Measurements from ENCODE around the gene FNDC10.
A peak's percentile ranks its signal among the peaks of the same experiment; 100 is the strongest.
"Not testable (repeated sequence)": the region's sequence is repeated elsewhere in the genome, so short reads cannot be mapped to it uniquely, and the experiment has no call there.

FNDC10 gene

DNA sequence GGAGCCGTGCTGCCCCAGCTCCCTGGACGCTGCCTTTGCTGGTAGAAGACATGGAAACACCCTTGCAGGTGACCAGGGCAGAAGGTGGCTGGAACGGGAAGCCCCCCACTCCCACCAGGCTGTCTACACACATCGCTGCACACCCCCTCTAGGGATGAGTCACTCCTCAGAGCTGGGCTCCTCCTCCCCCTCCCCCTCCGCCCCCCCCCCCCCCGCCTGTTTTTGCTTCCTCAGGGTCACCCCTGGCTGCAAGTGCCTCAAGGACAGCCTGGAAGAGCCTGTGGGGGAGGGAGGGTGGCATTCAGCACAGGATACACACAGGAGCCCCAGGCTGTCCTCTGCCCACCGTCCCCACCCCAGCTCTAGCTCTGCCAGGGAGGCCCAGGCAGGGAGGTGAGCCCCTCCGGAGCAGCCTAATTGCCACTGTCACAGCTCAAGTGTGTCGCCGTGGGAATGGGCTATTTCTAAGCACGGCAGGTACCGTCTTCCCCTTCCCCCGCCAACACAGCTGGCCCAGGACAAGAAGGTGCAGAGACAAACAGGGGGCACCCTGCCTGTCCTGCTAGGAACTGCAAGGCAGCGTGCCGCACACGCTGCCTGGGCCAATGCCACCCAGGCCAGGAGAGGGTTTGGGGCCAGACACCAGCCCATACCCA lies 2.5 kb downstream of the FNDC10 start:
- DNase-seq, result no peak

DNA sequence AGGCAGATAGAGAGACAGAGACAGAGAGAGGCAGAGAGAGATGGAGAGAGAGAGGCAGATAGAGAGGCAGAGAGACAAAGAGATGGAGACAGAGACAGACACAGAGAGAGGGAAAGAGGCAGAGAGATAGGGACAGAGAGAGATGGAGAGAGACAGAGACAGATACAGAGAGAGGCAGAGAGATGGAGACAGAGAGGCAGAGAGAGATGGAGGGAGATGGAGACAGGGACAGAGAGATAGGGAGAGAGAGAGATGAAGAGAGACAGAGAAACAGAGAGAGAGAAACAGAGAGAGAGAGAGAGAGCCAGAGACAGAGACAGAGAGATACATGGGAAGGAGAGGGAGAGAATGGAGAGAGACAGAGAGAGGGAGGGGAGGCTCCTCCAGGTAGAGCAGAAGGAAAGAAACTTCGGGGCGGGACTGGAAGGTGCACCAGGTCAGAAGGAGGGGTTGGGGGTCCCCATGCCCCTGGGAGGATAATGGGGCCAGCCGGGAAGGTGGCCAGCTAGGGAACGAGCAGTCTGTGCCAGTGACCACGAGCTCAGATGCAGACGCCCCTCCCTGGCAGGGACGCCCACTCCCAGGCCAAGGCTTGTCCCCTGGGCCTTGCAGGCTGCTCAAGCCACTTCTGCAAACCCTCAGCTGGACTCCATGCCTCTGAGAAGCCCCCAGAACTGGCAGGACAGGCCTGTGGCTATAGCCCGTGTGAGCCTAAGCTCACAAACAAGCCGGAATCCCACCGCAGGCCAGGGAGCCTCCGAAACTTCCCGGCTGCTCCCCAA lies 3.3 kb downstream of the FNDC10 start:
- no peak for DNase-seq

DNA sequence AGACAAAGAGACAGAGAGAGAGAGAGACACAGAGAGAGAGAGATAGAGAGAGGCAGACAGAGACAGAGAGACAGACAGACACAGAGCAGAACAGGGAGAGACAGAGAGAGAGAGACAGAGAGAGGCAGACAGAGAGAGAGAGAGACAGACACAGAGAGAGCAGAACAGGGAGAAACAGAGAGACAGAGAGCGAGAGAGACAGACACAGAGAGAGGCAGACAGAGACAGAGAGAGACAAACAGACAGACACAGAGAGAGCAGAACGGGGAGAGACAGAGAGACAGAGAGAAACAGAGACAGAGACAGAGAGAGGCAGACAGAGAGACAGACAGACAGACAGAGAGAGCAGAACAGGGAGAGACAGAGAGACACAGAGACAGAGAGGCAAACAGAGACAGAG lies 4.6 kb downstream of the FNDC10 start:
- DNase-seq, result not testable (repeated sequence)

DNA sequence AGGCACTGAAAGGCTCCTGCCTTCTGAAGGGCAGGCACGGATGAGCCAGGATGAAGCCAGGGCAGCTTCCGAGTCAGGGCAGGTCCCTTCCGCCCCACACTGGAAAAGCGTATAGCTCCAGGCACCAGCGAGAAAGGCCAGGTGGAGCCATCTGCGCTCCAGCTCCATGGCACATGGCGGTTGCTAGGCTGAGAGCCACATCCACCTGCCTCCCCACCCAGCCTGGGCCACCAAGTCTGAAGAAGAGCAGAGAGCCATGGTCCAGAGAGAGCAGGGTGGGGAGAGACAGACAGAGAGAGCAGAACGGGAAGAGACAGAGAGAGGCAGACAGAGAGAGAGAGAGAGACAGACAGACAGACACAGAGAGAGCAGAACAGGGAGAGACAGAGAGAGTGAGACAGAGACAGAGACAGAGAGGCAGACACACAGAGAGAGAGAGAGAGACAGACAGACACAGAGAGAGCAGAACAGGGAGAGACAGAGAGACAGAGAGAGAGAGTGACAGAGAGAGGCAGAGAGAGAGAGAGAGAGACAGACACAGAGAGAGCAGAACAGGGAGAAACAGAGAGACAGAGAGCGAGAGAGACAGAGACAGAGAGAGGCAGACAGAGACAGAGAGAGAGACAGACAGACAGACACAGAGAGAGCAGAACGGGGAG lies 5.2 kb downstream of the FNDC10 start:
- DNase-seq, result no peak

DNA sequence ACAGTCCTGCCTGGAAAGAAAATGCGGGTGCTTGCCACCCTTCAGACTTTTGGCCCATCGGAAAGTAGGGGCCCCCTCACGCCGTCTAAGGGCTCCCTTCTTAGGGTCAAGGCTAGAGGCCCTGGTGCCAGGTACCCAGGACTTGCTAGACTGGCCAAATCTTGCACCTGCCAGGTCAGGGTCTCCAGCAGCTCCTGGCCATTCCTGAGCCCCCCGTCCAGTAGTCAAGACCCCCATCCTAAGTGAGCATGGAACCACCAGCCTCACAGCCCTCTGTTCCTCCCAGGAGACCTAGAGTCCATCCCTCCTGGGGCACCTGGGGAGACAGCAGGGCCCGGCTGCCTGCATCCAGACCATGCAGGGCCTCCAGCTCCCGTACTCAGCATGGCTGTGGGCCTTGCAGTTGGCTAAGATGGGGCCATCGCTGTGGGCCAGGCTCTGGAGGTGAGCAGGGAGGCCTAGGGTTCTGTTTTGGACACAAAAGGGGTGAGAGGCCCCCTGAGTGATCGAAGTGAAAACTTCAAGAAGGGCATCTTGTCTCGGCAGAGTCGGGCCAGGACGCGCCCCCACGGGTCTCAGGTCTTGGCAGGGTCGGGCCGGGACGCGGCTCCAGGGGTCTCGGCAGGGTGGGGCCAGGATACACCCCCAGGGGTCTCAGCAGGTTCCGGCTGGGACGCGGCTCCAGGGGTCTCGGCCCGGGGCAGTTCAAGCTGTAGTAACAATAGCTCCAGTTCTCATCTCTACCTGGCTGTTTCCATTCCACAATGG lies 5.9 kb downstream of the FNDC10 start:
- DNase-seq, result no peak

DNA sequence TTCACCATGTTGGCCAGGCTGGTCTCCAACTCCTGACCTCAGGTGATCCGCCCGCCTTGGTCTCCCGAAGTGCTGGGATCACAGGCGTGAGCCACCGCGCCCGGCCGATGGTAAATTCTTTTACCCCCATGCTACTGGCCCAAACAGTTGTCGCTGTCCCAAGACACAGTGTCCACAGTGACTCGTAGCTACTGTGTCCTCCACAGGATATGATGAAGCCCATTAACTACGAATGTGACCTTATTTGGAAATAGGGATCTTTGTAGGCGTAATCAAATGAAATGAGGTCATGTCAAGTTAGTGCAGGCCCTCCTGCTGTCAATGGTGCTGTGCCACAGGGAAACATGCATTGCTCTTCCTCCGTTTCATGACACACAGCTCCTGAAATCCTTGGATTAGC lies 8.5 kb downstream of the FNDC10 start:
- no peak for DNase-seq

DNA sequence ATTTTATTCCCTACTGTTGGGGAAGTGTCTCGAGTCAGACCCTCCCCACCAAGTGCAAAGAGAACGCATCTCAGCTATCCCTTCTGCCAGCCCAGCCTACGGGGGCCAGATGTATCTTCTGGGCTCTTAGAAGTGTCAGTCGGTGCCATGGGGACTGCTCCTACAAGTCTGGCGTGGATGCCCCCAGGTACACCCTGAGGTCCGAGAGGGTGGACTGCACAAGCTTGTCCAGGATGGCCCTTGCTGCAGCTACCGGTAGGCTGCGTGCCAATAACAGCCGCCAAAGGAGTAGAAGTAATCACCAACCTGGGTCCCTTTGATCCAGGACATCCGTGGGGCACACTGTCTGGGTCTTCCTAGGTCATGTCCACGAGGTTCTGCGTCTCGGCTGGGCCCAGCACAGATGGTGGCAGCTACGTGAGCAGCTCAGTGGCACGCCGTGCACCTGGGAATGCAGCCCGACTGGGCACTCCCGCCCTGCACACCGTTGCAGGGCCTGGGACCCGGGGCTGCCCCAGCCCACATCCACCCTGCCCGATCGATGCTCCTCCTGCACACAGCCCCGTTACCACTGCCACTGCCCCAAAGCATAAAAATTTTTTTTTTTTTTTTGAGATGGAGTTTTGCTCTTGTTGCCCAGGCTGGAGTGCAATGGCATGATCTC lies 16.5 kb downstream of the FNDC10 start:
- no peak for DNase-seq

DNA sequence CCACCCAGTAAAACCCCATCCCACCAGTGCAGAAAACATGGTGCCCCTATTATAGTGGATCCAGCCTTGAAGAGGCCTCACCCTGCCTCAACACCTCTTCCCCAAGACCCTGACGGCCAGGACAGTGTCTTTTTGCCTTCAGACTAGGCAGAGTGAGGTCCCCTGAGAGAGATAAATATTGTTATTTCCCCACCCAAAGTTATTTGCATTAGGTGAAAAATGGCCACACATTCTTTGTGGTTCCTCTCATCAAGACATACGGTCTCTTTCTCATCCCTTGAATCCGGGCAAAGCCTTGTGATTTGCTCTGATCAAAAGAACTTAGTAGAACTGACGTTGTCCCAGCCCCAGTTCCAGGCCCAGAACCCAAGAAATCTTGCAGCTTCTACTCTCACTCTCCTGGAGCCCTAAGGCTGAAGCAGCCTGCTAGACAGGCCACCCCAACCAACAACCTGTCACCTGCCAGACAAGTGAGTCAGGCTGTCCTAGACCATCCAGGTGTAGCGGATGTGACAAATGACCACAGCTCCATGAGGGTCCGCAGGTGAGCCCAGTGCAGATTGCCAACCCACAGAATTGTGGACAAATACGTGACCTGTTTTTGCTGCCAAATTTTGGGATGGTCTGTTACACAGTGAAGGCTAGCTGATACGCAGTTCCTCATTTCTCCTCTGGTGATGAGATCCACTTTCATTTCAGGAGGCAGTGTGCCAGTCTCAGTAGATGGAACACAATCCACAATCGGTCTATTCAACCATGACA lies 17.2 kb downstream of the FNDC10 start:
- DNase-seq, result no peak

DNA sequence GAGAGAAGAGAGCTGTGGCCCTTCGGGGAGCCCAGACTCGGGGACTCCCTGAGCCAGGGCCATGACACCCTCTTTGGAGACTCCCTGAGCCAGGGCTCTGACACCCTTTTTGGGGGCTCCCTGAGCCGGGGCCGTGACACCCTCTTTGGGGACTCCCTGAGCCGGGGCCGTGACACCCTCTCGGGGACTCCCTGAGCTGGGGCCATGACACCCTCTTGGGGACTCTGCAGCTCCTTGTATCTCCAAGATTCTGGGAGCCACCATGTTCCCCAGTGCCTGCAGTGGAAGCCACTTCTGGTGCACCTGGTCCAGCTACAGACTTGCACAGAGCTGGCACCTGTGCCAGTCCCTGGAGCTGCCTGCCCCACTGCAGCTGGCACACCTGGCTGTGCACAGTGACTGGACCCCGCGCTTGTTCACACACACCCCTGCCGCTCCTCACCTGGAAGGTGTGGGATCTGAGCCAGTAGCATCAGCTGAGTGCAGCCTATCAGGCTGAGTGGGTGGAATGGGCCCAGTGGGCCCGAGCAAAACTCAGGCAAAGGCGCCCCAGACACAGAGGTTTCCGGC lies 21.5 kb downstream of the FNDC10 start:
- DNase-seq, result no peak

DNA sequence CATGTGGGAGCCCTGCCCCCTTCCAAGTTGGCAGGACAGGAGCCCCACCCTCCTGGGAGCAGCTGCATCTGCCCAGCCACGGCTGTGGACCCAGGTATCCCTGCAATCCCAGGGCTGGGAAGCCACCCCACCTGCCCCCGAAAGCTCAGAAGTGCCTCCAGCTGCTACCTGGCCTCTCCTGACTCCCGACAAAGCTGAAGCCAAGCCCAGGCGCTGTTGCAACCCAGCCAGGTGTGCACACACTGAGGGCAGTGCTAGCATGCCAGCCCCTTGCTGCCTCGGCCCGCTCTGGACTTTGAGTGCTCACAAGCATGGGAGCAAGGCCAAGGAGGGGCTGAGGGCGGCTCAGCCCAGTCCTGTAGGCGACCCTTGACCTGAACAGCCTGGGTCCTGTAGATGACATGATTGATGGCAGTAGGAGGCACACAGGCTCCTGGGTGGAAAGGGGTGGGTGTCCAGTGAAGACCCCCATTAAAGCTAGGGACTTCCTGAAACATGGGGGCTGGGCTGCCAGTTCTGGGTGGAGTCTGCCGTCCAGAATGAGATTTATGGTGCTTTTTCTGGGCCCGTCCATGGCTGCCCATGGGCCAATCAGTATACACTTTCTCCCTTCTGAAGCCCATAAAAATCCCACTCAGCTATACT lies 22.4 kb downstream of the FNDC10 start:
- no peak for DNase-seq

DNA sequence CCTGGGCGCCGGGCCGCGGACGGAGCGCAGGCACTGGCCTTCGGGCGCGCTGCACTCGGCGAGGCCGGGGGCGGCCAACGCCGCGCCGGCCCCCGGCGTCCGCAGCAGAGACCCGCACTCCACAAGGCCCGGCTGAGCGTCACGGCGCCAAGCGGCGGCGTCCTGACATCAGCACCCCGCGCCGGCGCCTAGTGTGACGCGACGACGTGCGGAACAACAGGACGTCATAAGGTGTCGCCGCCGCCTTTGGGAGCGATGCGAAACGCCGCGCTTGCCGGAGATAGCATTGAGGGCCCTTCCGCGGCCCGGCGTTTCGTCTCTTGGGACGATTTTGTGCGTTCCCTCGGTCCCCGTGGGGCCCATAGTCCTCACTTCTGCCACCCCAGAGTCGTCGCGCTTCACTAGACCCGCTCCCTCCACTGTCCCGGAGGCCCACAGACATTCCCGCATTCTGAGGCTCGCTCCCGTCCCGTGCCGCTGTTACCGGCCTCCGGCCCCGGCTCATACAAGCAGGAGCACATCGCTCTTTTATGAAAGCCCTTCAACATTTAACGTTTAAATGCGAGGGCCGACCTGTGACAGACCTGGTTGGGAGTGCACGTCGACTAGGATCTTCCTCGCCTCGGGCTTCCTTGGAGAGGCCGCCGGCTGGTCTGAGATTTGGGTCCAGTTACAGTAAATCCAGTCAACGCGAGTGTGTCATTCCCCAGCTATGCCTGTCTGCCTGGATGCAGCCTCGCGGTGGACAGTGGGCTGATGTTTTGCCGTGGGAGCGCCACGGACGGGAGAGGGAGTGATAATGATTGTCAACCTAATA lies 25.0 kb downstream of the FNDC10 start, which contains the start of gene SSU72:
SSU72 (minus strand) TSS at position 143 of the 817 bp plus-strand sequence. CDS start 306 bp downstream, outside the sequence.
- peak; percentile 95 for DNase-seq

DNA sequence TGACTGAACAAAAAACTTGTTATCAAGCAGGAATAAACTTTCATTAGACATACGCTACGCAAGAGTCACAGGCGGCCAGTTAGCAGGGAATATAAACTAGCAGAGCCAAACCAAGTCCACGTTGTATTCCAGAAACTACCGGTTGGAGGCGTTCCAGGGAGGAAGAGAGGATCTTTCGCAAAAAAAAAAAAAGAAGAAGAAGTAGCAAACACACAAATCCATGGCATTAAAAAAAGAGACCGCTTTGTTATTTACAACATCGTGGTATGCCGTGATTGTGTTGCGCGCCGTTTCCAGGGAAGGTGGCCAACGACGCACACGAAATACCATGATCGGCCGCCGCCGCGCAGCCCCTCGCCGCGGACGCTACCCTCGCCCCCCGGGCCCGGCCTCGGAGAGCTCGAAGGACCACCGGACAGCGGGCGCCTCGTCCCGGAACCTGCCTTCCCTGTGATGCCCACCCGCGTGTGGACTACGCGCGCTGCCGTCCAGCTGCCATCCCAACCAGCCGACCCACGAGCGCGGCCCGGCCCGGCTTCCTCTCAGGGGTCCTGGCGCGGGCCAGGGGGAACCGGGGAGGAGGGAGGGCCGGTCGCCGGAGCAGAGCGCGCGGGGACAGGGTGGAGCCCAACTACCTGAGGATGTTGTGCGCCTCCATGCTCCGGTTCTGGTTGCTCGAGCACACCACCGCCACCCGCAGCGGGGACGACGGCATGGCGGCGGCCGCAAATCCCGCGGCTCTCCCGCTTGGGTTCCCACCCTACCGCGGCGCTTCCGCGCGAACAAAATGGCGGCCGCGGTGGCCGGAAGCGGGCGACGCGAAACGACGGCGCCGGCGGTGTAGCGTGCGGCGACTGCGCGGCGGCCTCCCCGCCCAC lies 25.9 kb downstream of the FNDC10 start:
- DNase-seq, result no peak

DNA sequence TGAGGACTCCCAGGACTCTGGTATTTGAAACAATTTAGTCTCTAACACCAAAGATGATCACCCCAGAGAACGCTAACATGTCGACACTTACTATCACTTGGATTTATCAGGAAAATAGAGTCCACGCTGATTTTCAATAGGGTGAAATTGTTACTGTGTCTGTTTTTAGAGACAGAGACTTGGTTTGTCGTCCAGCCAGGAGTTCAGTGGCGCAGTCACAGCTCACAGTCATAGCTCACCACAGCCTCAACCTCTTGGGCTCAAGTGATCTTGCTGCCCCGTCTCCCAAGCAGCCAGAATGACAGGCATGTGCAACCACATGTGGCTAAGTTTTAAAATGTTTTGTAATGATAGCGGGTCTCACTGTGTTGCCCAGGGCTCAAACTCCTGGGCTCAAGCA lies 30.6 kb downstream of the FNDC10 start:
- DNase-seq, result no peak

DNA sequence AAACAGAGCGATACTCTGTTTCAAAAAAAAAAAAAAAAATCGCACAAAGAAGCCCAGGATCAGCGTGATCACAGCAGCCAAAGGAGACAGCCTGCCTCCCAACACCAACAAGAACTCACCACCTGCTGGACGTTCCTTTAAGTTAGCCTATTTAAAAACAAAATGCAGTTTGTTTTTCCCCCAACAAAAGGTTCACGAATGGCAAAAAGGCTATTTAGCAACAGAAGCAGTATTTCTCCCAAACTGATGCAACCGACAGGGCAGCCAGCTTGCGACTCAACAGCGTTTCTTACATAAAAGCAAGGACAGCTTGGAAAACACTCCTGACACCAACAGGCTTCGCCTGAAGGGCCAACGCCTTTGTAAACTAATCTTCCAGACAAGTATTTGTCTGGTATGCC lies 32.0 kb downstream of the FNDC10 start:
- no peak for DNase-seq

DNA sequence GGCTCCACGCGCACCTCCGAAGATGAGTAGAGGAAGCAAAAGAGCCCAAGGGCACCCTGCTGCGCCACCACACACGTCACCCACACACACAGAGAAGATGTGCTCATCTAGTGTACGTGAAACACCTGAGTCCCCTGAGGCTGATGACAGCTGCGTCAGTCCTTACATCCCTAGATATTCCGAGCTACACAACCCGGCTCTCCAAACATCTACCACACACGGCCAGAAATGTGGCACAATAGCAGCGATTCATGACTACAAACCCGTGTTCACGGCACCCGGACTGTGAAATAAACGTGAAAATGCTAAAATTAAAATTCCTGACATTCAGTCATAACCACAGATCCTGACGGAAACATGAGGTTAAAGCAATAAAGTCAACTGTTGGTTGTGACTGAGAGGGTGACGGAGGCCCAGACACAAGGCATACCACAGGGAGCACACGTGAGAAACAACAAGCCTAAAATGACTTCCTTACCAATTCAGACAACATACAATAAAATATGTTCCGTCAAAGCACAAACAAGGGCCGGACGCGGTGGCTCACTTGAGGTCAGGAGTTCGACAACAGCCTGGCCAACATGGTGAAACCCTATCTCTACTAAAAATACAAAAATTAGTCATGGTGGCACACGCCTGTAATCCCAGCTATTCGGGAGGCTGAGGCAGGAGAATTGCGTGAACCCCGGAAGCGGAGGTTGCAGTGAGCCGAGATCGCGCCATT lies 32.6 kb downstream of the FNDC10 start:
- DNase-seq, result no peak

DNA sequence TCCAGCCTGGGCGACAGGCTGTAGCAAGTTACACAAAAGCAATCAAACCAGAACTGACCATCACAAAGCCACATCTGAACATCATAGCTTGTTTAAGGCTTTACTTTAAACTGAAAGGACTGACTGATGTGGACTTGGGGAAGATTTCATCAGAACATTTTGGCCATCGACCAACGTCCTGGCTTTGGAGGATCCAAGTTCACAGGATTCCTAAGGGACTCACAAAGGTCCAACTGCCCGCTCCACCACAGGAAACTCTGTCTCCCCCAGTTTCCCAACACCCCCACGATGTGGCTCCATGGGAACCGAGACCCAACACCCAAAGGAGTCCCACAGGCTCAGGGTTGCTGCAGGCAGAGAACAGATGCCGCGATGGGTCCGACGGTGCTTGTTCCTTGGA lies 34.6 kb downstream of the FNDC10 start:
- DNase-seq, result no peak

DNA sequence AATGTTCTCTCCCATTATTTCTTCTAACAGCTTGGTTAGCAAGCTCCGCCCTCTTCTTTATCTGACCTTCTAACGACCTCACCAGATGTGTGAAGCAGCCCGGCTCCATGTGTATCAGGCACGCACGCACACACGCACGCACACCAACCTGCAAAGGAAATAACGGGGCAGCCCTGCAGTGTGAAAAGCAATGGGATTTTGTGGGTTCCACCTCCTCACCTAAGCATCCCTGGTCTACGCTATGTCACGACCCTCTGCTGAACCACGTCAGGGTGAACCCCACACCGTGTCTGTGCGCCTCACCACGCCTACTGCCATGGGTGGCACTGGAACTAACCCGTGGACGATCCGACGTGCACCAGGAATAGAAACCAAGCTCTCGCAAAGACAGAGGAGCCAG lies 35.7 kb downstream of the FNDC10 start:
- DNase-seq, result no peak

DNA sequence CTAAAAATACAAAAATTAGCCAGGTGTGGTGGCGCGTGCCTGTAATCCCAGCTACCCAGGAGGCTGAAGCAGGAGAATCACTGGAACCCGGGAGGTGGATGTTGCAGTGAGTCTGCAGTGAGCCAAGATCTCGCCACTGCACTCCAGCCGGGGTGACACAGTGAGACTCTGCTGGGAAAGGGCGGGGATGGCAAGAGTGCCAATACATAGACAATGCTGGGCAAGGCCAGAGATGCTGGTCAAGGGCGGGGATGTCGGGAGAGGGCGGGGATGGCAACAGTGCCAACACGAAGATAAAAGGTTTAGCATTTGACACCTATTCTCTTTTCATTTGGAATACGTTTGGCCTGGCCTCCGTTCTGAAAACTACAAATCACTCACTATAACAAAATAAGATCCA lies 36.2 kb downstream of the FNDC10 start:
- no peak for DNase-seq
